A549 (cell line): ENCODE results near the gene TCF12.

Experiments used
- CEBPB ChIP-seq, 2 experiments: fragments of >200 bp in 1 of 2; sonication (Bioruptor Twin) in 1 of 2; formaldehyde crosslinking in 1 of 2; IDR thresholded peaks; 2 replicates each; pipeline ENCODE4 v1.6.1; 2012 to 2016
- CTCF ChIP-seq: fragments of >200 bp; sonication (Bioruptor Twin); formaldehyde crosslinking; IDR thresholded peaks from 3 replicates; pipeline ENCODE4 v1.5.1; 2016
- JUN ChIP-seq, 2 experiments: fragments of >200 bp; sonication (Bioruptor Twin); formaldehyde crosslinking; IDR thresholded peaks; 2 replicates in 1 of 2; 3 replicates in 1 of 2; pipeline ENCODE4 v1.6.1; 2016 to 2017
- KDM1A ChIP-seq: fragments of 200-600 bp; sonication (generic); IDR thresholded peaks from 2 replicates; pipeline ENCODE4 v1.6.1; 2016; ENCODE audit warnings: low read depth, mild to moderate bottlenecking
- MAFK ChIP-seq: fragments of 450-650 bp; IDR thresholded peaks from 2 replicates; pipeline ENCODE4 v1.6.1; 2014; ENCODE audit not compliant: partially characterized antibody
- NPAS2 ChIP-seq: fragments of 250-450 bp; sonication (Bioruptor Pico); IDR thresholded peaks from 2 replicates; pipeline ENCODE4 v1.8.0; 2022; ENCODE audit warnings: mild to moderate bottlenecking, moderate library complexity, borderline replicate concordance
- POLR2A ChIP-seq: IDR thresholded peaks from 2 replicates; pipeline ENCODE4 v1.6.1; 2012; ENCODE audit warnings: mild to moderate bottlenecking, low read length
- RAD21 ChIP-seq, 2 experiments: fragments of >200 bp in 1 of 2; sonication (Bioruptor Twin) in 1 of 2; formaldehyde crosslinking in 1 of 2; IDR thresholded peaks in 1 of 2; conservative IDR thresholded peaks in 1 of 2; 2 replicates in 1 of 2; 3 replicates in 1 of 2; pipeline ENCODE4 v1.6.1; 2012 to 2018; ENCODE audit warnings: inconsistent platforms in 1 of 2

DNA sequence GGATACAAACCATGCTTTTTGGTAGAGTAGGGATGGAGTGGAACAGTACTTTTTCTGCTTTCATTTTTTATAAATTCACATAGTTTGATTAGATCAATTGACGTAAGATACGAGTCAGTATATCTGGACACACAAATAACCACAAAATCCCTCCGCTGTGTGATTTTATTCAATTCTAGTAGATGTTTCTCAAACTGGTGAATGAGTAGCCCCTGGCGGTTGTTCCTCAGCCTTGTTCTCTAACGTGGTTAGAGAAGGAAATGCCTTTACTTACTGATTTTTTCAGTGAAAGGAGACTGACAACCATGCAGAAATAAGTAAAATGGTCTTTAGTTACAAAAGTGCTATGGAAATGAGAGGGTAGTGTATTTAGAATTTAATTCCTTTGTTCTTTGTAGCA lies 161.0 kb downstream of the TCF12 start:
- TF ChIP-seq MAFK (no peak), CTCF (no peak), NPAS2 (CRISPR knock-in tag) (no peak), RAD21 (conservative IDR thresholded peaks at IDR 0.05 in 1 of 2, IDR thresholded peaks at IDR 0.05 in 1 of 2) (no peak), CEBPB (IDR thresholded peaks at IDR 0.05) (no peak), POLR2A (no peak), KDM1A (no peak), JUN (IDR thresholded peaks at IDR 0.05) (no peak)
